ENCODE measurements around the gene TMC6. TPM values are rescaled to one million over a fixed set of nuclear protein-coding genes. Genes with fewer than 3 reads are reported as not detected.
A peak's percentile ranks its signal among the peaks of the same experiment; 100 is the strongest.

The TMC6 gene
- total and polyA plus RNA-seq, 2 of the 13 experiments (the other 11 are each of a cell fraction or from before 2014, with no cell fraction given), result 48.4 to 99.1 TPM

DNA sequence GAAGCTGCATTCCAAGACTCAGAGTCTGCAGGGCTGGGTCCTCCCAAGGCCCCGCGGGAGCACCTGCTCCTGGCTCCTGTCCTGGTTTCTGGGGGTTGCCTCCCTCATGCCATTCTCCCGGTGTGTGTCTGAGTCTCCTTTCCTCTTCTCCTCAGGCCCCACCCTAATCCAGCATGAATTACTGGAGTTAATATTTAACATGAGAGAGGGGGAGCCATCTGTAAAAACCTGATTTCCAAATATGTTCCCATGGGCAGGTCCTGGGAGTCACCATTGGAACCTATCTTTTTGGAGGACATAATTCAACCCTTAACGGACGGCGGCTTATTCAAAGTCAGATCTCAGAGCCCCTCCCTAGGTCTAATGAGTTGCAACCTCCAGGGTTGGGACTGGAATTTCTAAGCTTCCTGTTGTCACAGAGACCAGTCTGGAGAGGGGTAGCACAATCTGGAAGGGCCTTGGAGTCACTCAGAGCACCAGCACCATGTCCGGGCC lies 23.0 kb upstream of the TMC6 start (continued):
- TF ChIP-seq, protein P1, sequence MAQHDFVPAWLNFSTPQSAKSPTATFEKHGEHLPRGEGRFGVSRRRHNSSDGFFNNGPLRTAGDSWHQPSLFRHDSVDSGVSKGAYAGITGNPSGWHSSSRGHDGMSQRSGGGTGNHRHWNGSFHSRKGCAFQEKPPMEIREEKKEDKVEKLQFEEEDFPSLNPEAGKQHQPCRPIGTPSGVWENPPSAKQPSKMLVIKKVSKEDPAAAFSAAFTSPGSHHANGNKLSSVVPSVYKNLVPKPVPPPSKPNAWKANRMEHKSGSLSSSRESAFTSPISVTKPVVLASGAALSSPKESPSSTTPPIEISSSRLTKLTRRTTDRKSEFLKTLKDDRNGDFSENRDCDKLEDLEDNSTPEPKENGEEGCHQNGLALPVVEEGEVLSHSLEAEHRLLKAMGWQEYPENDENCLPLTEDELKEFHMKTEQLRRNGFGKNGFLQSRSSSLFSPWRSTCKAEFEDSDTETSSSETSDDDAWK (CRISPR knock-in tag; IDR thresholded peaks at IDR 0.05), result no peak

DNA sequence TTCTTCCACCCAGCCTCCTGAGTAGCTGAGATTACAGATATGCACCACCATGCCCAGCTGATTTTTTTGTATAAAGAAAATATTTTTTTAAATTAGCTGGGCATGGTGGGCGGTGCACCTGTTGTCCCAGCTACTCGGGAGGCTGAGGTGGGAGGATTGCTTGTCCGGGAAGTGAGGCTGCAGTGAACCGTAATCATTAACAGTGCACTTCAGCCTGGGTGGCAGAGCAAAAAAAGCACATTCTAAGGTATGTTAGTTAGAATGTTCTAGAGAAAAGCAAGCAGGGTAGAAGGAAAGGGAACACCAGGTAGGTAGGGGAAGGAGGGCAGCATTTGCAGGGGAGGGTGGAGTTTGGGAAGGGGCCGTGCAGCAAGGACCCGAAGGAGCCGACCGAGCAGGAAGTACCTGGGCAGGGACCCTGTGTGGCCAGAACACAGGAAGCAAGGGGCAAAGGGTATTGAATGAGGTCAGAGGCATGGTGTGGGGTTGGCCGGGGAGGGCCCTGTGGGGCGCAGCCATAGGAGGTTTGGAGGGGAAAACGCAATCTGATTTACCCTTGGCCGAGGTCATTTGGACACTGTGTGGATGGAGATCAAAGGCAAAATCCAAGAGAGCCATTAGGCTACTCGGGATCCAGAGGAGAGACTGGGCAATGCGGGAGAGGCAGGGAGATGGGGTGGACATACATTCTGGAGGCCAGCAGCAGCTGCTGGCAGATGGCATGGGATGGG lies 19.9 kb upstream of the TMC6 start:
- intact Hi-C loops (cut with micrococcal nuclease; ENCODE audit: unreplicated experiment), result no loop called here
- Histone ChIP-seq H4K20me1 (ENCODE audit: insufficient read depth, low read length) (no peaks in the 10 kb centered on the region), H3K4me1 (ENCODE audit: insufficient read depth, low read length) (peaks cover 85% of the 10 kb centered on the region), H3K4me2 (ENCODE audit: low read depth, low read length) (peak overlapping the region; percentile 86), H3K27ac (ENCODE audit: extremely low read length, insufficient read depth, low read length) (peak overlapping the region; percentile 13), H2AFZ (ENCODE audit: low read length) (no peak overlapping the region), H3K36me3 (replicated peaks in 1 of 2; ENCODE audit: control insufficient read depth in 1 of 2, insufficient read depth in 2 of 2, low read length in 2 of 2) (no peaks in the 10 kb centered on the region), H3K27me3 (ENCODE audit: control insufficient read depth in 1 of 2, insufficient read depth in 2 of 2, low read length in 2 of 2) (peaks cover 4 to 6% of the 10 kb centered on the region in 2 experiments; a peak in 2 of 5 replicates), H3K4me3 (replicated peaks in 1 of 3; ENCODE audit: insufficient read depth in 1 of 3, low read depth in 2 of 3, low read length in 3 of 3) (peak overlapping the region in 2 of 3 experiments; percentile 29 to 49; a peak in 3 of 6 replicates), H3K9me3 (ENCODE audit: low read length) (no peaks in the 10 kb centered on the region), H3K9ac (ENCODE audit: insufficient read depth, low read depth, low read length) (peak overlapping the region; percentile 24; the same call in 1 of the 2 replicates), H3K79me2 (ENCODE audit: insufficient read depth, low read length) (no peaks in the 10 kb centered on the region)
- 6% methylated on average over 14 of the region's 14 CpGs for WGBS (ENCODE audit: low lambda C conversion rate)
- BruUV-seq (replicated peaks), result no TSS peak
- FAIRE-seq, result peak; percentile 12
- ChIA-PET CTCF (ENCODE audit: low intra/inter-chr PET ratio, low total read pairs) (no interaction called here), POLR2A (interaction anchor here (0.6 kb wide), 1 partner anchor 1560 kb away, joined by 3 read pairs; no protein-coding TSS in a partner anchor)
- DNase-seq (ENCODE audit: low spot score), result peak; percentile 53
- peak; percentile 20 for ATAC-seq
- in situ Hi-C loops (cut with HindIII; ENCODE audit: extremely low pct_ligation_motif_present, low pct_unique_long_range_greater_than_20kb), result no loop called here
- no peak for TF ChIP-seq ZNF672 (CRISPR knock-in tag; IDR thresholded peaks at IDR 0.05)
- TF ChIP-seq TOE1 (CRISPR knock-in tag; IDR thresholded peaks at IDR 0.05), result no peak
- TF ChIP-seq SNAI1 (CRISPR knock-in tag; IDR thresholded peaks at IDR 0.05; ENCODE audit: borderline replicate concordance), result no peak
- TF ChIP-seq EEA1 (CRISPR knock-in tag; IDR thresholded peaks at IDR 0.05; ENCODE audit: borderline replicate concordance), result no peak
- TF ChIP-seq, protein P2, sequence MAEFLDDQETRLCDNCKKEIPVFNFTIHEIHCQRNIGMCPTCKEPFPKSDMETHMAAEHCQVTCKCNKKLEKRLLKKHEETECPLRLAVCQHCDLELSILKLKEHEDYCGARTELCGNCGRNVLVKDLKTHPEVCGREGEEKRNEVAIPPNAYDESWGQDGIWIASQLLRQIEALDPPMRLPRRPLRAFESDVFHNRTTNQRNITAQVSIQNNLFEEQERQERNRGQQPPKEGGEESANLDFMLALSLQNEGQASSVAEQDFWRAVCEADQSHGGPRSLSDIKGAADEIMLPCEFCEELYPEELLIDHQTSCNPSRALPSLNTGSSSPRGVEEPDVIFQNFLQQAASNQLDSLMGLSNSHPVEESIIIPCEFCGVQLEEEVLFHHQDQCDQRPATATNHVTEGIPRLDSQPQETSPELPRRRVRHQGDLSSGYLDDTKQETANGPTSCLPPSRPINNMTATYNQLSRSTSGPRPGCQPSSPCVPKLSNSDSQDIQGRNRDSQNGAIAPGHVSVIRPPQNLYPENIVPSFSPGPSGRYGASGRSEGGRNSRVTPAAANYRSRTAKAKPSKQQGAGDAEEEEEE (CRISPR knock-in tag; IDR thresholded peaks at IDR 0.05; ENCODE audit: borderline replicate concordance), result peak; percentile 41; the same call in 1 of the 2 replicates
- no peak for TF ChIP-seq HDAC6 (IDR thresholded peaks at IDR 0.05; ENCODE audit: low read depth, low read length)
- TF ChIP-seq, protein P3, sequence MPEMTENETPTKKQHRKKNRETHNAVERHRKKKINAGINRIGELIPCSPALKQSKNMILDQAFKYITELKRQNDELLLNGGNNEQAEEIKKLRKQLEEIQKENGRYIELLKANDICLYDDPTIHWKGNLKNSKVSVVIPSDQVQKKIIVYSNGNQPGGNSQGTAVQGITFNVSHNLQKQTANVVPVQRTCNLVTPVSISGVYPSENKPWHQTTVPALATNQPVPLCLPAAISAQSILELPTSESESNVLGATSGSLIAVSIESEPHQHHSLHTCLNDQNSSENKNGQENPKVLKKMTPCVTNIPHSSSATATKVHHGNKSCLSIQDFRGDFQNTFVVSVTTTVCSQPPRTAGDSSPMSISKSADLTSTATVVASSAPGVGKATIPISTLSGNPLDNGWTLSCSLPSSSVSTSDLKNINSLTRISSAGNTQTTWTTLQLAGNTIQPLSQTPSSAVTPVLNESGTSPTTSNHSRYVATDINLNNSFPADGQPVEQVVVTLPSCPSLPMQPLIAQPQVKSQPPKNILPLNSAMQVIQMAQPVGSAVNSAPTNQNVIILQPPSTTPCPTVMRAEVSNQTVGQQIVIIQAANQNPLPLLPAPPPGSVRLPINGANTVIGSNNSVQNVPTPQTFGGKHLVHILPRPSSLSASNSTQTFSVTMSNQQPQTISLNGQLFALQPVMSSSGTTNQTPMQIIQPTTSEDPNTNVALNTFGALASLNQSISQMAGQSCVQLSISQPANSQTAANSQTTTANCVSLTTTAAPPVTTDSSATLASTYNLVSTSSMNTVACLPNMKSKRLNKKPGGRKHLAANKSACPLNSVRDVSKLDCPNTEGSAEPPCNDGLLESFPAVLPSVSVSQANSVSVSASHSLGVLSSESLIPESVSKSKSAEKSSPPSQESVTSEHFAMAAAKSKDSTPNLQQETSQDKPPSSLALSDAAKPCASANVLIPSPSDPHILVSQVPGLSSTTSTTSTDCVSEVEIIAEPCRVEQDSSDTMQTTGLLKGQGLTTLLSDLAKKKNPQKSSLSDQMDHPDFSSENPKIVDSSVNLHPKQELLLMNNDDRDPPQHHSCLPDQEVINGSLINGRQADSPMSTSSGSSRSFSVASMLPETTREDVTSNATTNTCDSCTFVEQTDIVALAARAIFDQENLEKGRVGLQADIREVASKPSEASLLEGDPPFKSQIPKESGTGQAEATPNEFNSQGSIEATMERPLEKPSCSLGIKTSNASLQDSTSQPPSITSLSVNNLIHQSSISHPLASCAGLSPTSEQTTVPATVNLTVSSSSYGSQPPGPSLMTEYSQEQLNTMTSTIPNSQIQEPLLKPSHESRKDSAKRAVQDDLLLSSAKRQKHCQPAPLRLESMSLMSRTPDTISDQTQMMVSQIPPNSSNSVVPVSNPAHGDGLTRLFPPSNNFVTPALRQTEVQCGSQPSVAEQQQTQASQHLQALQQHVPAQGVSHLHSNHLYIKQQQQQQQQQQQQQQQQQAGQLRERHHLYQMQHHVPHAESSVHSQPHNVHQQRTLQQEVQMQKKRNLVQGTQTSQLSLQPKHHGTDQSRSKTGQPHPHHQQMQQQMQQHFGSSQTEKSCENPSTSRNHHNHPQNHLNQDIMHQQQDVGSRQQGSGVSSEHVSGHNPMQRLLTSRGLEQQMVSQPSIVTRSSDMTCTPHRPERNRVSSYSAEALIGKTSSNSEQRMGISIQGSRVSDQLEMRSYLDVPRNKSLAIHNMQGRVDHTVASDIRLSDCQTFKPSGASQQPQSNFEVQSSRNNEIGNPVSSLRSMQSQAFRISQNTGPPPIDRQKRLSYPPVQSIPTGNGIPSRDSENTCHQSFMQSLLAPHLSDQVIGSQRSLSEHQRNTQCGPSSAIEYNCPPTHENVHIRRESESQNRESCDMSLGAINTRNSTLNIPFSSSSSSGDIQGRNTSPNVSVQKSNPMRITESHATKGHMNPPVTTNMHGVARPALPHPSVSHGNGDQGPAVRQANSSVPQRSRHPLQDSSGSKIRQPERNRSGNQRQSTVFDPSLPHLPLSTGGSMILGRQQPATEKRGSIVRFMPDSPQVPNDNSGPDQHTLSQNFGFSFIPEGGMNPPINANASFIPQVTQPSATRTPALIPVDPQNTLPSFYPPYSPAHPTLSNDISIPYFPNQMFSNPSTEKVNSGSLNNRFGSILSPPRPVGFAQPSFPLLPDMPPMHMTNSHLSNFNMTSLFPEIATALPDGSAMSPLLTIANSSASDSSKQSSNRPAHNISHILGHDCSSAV (CRISPR knock-in tag; IDR thresholded peaks at IDR 0.05; ENCODE audit: borderline replicate concordance), result no peak
- TF ChIP-seq MZF1 (CRISPR knock-in tag; IDR thresholded peaks at IDR 0.05; ENCODE audit: borderline replicate concordance), result no peak
- no peak for TF ChIP-seq SATB2 (CRISPR knock-in tag; IDR thresholded peaks at IDR 0.05)

Measured in HepG2 (cell line).